ENCODE measurements around the gene IFT20. TPM values are rescaled to one million over a fixed set of nuclear protein-coding genes. Genes with fewer than 3 reads are reported as not detected.
A peak's percentile ranks its signal among the peaks of the same experiment; 100 is the strongest.

IFT20 gene
- total and polyA plus RNA-seq, 2 of the 13 experiments (the other 11 are each of a cell fraction or from before 2014, with no cell fraction given) = 28.0 to 37.8 TPM

DNA sequence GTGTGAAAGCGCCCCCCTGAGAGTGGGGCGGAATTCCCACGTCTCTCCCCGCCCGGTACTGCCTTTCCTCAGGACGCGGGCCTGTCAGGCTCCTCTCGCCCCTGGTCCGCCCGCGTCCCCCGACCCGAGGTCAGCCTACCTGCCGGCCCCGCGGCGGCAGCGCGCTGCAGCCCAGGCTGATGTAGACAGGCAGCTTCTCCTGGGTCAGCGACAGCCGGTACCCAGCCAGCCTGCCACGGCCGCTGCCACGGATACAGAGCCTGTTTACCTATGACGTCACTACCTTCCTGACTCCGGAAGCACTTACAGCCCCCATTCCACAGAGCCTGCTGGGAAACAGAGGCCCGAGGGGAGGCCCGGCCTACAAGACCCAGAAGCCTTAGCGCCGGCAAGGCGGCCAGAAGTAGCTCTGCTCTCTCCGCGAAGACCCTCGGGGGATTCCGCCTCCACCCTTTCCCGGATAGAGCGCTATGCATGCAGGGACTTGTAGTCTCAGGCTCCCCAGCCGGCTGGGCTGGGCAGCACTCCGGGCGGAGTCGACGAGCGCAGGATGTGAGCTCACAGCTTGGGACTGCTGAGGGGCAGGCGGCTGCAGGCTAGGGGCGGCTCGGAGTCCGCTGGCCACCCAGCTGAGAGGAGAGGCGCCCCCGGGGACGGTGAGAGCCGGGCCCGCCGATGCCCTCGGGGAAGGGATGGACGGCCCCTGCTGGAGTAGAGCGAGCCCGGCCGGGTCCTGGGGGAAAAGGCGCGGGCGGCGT is at the start of gene IFT20, which contains the start of gene TNFAIP1 (continued):
- TF ChIP-seq, protein P1, sequence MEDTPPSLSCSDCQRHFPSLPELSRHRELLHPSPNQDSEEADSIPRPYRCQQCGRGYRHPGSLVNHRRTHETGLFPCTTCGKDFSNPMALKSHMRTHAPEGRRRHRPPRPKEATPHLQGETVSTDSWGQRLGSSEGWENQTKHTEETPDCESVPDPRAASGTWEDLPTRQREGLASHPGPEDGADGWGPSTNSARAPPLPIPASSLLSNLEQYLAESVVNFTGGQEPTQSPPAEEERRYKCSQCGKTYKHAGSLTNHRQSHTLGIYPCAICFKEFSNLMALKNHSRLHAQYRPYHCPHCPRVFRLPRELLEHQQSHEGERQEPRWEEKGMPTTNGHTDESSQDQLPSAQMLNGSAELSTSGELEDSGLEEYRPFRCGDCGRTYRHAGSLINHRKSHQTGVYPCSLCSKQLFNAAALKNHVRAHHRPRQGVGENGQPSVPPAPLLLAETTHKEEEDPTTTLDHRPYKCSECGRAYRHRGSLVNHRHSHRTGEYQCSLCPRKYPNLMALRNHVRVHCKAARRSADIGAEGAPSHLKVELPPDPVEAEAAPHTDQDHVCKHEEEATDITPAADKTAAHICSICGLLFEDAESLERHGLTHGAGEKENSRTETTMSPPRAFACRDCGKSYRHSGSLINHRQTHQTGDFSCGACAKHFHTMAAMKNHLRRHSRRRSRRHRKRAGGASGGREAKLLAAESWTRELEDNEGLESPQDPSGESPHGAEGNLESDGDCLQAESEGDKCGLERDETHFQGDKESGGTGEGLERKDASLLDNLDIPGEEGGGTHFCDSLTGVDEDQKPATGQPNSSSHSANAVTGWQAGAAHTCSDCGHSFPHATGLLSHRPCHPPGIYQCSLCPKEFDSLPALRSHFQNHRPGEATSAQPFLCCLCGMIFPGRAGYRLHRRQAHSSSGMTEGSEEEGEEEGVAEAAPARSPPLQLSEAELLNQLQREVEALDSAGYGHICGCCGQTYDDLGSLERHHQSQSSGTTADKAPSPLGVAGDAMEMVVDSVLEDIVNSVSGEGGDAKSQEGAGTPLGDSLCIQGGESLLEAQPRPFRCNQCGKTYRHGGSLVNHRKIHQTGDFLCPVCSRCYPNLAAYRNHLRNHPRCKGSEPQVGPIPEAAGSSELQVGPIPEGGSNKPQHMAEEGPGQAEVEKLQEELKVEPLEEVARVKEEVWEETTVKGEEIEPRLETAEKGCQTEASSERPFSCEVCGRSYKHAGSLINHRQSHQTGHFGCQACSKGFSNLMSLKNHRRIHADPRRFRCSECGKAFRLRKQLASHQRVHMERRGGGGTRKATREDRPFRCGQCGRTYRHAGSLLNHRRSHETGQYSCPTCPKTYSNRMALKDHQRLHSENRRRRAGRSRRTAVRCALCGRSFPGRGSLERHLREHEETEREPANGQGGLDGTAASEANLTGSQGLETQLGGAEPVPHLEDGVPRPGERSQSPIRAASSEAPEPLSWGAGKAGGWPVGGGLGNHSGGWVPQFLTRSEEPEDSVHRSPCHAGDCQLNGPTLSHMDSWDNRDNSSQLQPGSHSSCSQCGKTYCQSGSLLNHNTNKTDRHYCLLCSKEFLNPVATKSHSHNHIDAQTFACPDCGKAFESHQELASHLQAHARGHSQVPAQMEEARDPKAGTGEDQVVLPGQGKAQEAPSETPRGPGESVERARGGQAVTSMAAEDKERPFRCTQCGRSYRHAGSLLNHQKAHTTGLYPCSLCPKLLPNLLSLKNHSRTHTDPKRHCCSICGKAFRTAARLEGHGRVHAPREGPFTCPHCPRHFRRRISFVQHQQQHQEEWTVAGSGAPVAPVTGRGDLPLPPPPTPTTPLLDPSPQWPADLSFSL (CRISPR knock-in tag; IDR thresholded peaks at IDR 0.05) = no peak
- TF ChIP-seq, protein P2, sequence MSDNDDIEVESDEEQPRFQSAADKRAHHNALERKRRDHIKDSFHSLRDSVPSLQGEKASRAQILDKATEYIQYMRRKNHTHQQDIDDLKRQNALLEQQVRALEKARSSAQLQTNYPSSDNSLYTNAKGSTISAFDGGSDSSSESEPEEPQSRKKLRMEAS (IDR thresholded peaks at IDR 0.05) = peak; percentile 69
- peak; percentile 54; the same call in 1 of the 2 replicates for TF ChIP-seq ZIK1 (CRISPR knock-in tag; IDR thresholded peaks at IDR 0.05; ENCODE audit: borderline replicate concordance, low read depth)
- TF ChIP-seq, protein P3, sequence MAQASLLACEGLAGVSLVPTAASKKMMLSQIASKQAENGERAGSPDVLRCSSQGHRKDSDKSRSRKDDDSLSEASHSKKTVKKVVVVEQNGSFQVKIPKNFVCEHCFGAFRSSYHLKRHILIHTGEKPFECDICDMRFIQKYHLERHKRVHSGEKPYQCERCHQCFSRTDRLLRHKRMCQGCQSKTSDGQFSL (CRISPR knock-in tag; IDR thresholded peaks at IDR 0.05) = no peak; the same call in 1 of the 2 replicates
- TF ChIP-seq ZFP36L1 (CRISPR knock-in tag; IDR thresholded peaks at IDR 0.05) = peak; percentile 33; the same call in 1 of the 2 replicates
- TF ChIP-seq, protein P4, sequence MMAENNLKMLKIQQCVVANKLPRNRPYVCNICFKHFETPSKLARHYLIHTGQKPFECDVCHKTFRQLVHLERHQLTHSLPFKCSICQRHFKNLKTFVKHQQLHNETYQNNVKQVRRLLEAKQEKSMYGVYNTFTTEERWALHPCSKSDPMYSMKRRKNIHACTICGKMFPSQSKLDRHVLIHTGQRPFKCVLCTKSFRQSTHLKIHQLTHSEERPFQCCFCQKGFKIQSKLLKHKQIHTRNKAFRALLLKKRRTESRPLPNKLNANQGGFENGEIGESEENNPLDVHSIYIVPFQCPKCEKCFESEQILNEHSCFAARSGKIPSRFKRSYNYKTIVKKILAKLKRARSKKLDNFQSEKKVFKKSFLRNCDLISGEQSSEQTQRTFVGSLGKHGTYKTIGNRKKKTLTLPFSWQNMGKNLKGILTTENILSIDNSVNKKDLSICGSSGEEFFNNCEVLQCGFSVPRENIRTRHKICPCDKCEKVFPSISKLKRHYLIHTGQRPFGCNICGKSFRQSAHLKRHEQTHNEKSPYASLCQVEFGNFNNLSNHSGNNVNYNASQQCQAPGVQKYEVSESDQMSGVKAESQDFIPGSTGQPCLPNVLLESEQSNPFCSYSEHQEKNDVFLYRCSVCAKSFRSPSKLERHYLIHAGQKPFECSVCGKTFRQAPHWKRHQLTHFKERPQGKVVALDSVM (CRISPR knock-in tag; IDR thresholded peaks at IDR 0.05) = peak; percentile 58
- TF ChIP-seq, protein P5, sequence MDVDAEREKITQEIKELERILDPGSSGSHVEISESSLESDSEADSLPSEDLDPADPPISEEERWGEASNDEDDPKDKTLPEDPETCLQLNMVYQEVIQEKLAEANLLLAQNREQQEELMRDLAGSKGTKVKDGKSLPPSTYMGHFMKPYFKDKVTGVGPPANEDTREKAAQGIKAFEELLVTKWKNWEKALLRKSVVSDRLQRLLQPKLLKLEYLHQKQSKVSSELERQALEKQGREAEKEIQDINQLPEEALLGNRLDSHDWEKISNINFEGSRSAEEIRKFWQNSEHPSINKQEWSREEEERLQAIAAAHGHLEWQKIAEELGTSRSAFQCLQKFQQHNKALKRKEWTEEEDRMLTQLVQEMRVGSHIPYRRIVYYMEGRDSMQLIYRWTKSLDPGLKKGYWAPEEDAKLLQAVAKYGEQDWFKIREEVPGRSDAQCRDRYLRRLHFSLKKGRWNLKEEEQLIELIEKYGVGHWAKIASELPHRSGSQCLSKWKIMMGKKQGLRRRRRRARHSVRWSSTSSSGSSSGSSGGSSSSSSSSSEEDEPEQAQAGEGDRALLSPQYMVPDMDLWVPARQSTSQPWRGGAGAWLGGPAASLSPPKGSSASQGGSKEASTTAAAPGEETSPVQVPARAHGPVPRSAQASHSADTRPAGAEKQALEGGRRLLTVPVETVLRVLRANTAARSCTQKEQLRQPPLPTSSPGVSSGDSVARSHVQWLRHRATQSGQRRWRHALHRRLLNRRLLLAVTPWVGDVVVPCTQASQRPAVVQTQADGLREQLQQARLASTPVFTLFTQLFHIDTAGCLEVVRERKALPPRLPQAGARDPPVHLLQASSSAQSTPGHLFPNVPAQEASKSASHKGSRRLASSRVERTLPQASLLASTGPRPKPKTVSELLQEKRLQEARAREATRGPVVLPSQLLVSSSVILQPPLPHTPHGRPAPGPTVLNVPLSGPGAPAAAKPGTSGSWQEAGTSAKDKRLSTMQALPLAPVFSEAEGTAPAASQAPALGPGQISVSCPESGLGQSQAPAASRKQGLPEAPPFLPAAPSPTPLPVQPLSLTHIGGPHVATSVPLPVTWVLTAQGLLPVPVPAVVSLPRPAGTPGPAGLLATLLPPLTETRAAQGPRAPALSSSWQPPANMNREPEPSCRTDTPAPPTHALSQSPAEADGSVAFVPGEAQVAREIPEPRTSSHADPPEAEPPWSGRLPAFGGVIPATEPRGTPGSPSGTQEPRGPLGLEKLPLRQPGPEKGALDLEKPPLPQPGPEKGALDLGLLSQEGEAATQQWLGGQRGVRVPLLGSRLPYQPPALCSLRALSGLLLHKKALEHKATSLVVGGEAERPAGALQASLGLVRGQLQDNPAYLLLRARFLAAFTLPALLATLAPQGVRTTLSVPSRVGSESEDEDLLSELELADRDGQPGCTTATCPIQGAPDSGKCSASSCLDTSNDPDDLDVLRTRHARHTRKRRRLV (CRISPR knock-in tag; IDR thresholded peaks at IDR 0.05) = peak; percentile 89; the same call in 1 of the 2 replicates
- TF ChIP-seq MAF1 (CRISPR knock-in tag; IDR thresholded peaks at IDR 0.05; ENCODE audit: borderline replicate concordance) = no peak
- TF ChIP-seq ZNF33A (CRISPR knock-in tag; IDR thresholded peaks at IDR 0.05; ENCODE audit: borderline replicate concordance) = no peak
- TF ChIP-seq, protein P6, sequence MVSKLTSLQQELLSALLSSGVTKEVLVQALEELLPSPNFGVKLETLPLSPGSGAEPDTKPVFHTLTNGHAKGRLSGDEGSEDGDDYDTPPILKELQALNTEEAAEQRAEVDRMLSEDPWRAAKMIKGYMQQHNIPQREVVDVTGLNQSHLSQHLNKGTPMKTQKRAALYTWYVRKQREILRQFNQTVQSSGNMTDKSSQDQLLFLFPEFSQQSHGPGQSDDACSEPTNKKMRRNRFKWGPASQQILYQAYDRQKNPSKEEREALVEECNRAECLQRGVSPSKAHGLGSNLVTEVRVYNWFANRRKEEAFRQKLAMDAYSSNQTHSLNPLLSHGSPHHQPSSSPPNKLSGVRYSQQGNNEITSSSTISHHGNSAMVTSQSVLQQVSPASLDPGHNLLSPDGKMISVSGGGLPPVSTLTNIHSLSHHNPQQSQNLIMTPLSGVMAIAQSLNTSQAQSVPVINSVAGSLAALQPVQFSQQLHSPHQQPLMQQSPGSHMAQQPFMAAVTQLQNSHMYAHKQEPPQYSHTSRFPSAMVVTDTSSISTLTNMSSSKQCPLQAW (CRISPR knock-in tag; IDR thresholded peaks at IDR 0.05) = peak; percentile 88
- peak; percentile 82; the same call in 1 of the 2 replicates for TF ChIP-seq ZNF552 (CRISPR knock-in tag; IDR thresholded peaks at IDR 0.05; ENCODE audit: borderline replicate concordance)

Data from HepG2 (cell line).